Endothelial cell (in vitro differentiated cells): Measurements from ENCODE around the gene SLC24A3. TPM values are rescaled to one million over a fixed set of nuclear protein-coding genes. Genes with fewer than 3 reads are reported as not detected.
A peak's percentile ranks its signal among the peaks of the same experiment; 100 is the strongest.

Source experiments
- DNase-seq: peaks from one replicate; pipeline ENCODE4 v3.0.0; 2021; ENCODE audit warnings: low spot score
- H3K27ac Mint-ChIP-seq: one replicate; pipeline ENCODE4 v1.8.0; 2021; ENCODE audit warnings: mixed read lengths, inconsistent platforms; ENCODE audit not compliant: unreplicated experiment
- H3K27me3 Mint-ChIP-seq: one replicate; pipeline ENCODE4 v1.8.0; 2021; ENCODE audit warnings: mild to moderate bottlenecking, moderate library complexity, mixed read lengths, inconsistent platforms; ENCODE audit not compliant: unreplicated experiment
- H3K36me3 Mint-ChIP-seq: one replicate; pipeline ENCODE4 v1.8.0; 2021; ENCODE audit warnings: mild to moderate bottlenecking, low read depth, mixed read lengths, inconsistent platforms; ENCODE audit not compliant: unreplicated experiment
- H3K4me1 Mint-ChIP-seq: one replicate; pipeline ENCODE4 v1.8.0; 2021; ENCODE audit warnings: mild to moderate bottlenecking, mixed read lengths, inconsistent platforms; ENCODE audit not compliant: unreplicated experiment
- H3K4me3 Mint-ChIP-seq: one replicate; pipeline ENCODE4 v1.8.0; 2021; ENCODE audit warnings: mild to moderate bottlenecking, mixed read lengths, inconsistent platforms; ENCODE audit not compliant: unreplicated experiment
- H3K9me3 Mint-ChIP-seq: one replicate; pipeline ENCODE4 v1.8.0; 2021; ENCODE audit warnings: mixed read lengths, inconsistent platforms; ENCODE audit not compliant: unreplicated experiment
- total RNA-seq: library from RNA; stranded (reverse); fragmentation: NEBNext Ultra II Directional; extraction: Animal tissue kit (Norgen Biotek cat#: 25700); gene quantifications from one replicate; pipeline ENCODE4 v1.2.1, GENCODE V29; 2021; ENCODE audit not compliant: unreplicated experiment
- TF ChIP-seq, protein P1 (sequence below): fragments of 200-600 bp; sonication (generic); IDR thresholded peaks from one replicate; pipeline ENCODE4 v1.5.0; 2021; ENCODE audit warnings: antibody characterized with exemption; ENCODE audit not compliant: unreplicated experiment

SLC24A3 gene
- total RNA-seq, 1 donor from 2014 or later = 0.15 TPM

GRCh38 chr20:19660808-19661378, 448.5 kb downstream of the SLC24A3 start:
- Mint-ChIP-seq H3K4me3 (no peak overlapping the region), H3K27ac (no peak overlapping the region), H3K36me3 (no peaks in the 10 kb centered on the region), H3K9me3 (no peaks in the 10 kb centered on the region), H3K27me3 (peaks cover 8% of the 10 kb centered on the region), H3K4me1 (peaks cover 13% of the 10 kb centered on the region)
- TF ChIP-seq, protein P1, sequence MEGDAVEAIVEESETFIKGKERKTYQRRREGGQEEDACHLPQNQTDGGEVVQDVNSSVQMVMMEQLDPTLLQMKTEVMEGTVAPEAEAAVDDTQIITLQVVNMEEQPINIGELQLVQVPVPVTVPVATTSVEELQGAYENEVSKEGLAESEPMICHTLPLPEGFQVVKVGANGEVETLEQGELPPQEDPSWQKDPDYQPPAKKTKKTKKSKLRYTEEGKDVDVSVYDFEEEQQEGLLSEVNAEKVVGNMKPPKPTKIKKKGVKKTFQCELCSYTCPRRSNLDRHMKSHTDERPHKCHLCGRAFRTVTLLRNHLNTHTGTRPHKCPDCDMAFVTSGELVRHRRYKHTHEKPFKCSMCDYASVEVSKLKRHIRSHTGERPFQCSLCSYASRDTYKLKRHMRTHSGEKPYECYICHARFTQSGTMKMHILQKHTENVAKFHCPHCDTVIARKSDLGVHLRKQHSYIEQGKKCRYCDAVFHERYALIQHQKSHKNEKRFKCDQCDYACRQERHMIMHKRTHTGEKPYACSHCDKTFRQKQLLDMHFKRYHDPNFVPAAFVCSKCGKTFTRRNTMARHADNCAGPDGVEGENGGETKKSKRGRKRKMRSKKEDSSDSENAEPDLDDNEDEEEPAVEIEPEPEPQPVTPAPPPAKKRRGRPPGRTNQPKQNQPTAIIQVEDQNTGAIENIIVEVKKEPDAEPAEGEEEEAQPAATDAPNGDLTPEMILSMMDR = no peak
- no peak for DNase-seq

DNA sequence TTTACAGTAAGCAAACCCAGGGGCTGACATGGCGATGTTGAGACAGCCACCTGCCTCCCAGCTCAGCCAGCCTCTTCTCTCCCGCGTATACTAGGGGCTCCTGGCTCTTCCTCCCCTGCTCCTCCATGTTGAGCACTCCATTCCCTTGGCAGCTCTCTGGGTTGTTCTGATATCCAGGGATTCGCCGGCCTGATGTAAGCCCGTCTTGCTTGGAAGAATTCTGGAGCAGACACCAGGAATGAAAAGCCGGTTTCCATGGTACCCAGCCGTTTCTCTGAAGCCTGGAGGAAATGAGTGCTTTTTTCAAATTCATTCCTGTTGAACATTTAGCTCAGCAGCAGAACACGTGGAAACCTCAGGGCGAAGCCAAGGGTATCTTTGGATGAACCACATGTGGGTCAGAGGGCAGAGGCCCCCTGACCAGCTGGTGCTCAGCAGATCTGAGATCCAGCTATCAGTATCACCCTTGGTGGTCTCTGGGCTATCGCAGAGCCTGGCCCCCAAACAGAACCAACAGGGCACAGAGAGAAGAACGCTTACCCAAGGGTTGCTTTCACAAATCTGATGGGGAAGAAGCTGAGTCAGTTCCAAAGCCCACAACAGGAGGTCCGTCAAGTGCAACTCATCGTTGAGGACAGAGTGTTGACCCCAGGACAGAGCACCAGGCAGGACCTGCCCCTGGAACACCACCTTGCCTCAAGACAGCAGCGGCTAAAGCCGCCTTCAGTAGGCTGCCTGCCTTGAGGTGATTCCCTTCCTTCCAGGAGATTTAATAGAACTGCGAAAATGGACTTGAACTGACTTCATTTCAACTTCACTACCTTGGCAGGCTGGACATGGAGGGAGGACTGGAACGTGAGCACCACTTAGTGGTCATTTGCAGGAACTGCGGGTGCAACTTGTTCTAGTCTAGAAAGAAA, 449.5 kb downstream of the SLC24A3 start:
- H3K9me3 Mint-ChIP-seq = no peaks in the 10 kb centered on the region
- no peaks in the 10 kb centered on the region for H3K36me3 Mint-ChIP-seq
- DNase-seq = peak; percentile 64
- peaks cover 8% of the 10 kb centered on the region for H3K27me3 Mint-ChIP-seq
- TF ChIP-seq, protein P1 = peak; percentile 93
- no peak overlapping the region for H3K27ac Mint-ChIP-seq
- H3K4me3 Mint-ChIP-seq = no peak overlapping the region
- H3K4me1 Mint-ChIP-seq = peaks cover 13% of the 10 kb centered on the region

DNA sequence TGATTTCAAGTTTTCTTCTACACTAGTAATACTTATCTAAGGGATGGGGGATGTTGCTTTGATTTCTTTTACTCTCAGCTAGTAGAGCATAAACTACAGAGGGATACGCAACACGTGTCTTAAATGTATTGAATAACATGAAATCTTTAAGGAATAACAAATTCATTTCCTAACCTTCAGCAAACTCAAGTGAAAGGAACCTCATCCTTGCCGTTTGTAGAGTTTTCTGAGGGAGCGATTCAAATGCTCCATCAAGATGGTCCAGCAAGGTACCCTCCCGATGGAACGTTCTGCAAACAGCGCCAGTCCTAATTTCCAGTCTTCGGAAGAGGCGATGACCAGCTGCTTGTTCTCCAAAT, 450.2 kb downstream of the SLC24A3 start:
- no peak overlapping the region for H3K27ac Mint-ChIP-seq
- peaks cover 13% of the 10 kb centered on the region for H3K4me1 Mint-ChIP-seq
- TF ChIP-seq, protein P1 = peak; percentile 47
- H3K4me3 Mint-ChIP-seq = no peak overlapping the region
- H3K9me3 Mint-ChIP-seq = no peaks in the 10 kb centered on the region
- no peak for DNase-seq
- H3K27me3 Mint-ChIP-seq = peaks cover 8% of the 10 kb centered on the region
- H3K36me3 Mint-ChIP-seq = no peaks in the 10 kb centered on the region

GRCh38 chr20:19668418-19668817, 456.0 kb downstream of the SLC24A3 start:
- H3K27ac Mint-ChIP-seq = no peak overlapping the region
- H3K4me1 Mint-ChIP-seq = no peaks in the 10 kb centered on the region
- H3K4me3 Mint-ChIP-seq = no peak overlapping the region
- peaks cover 3% of the 10 kb centered on the region for H3K27me3 Mint-ChIP-seq
- H3K9me3 Mint-ChIP-seq = no peaks in the 10 kb centered on the region
- H3K36me3 Mint-ChIP-seq = no peaks in the 10 kb centered on the region
- TF ChIP-seq, protein P1 = no peak
- DNase-seq = no peak

DNA sequence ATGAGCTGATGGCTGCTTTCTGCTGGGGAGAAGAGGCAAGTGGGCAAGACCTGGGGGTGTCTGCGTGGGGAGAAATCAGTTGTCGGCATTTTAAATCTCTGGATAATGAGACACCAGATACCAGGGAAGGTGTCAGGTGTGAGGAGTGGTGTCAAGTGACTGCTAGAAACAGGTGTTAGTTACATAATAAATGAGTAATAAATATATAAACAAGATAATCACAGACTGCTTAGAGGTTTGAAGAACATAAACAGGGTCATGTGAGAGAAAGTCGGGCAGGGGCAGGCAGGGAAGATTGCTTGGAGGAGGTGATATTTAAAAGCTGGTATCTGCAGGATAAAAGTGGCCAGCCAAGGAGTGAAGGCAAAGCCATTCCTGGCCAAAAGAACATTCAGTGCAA, 458.4 kb downstream of the SLC24A3 start:
- Mint-ChIP-seq H3K4me3 (no peak overlapping the region), H3K9me3 (no peaks in the 10 kb centered on the region), H3K27me3 (no peaks in the 10 kb centered on the region), H3K4me1 (no peaks in the 10 kb centered on the region), H3K36me3 (no peaks in the 10 kb centered on the region), H3K27ac (no peak overlapping the region)
- DNase-seq = no peak
- TF ChIP-seq, protein P1 = no peak
